OCI-LY1 (cell line): ENCODE data around the gene FHOD3.

Experiments used
- CTCF ChIP-seq: fragments of 200-600 bp; sonication (generic), shearing (Covaris generic); IDR thresholded peaks from 2 replicates; pipeline ENCODE4 v1.5.1; 2017; ENCODE audit warnings: mild to moderate bottlenecking, antibody characterized with exemption, low read length, moderate library complexity, mixed read lengths
- EZH2 ChIP-seq: fragments of 200-600 bp; sonication (generic), shearing (Covaris generic); IDR thresholded peaks from 2 replicates; pipeline ENCODE4 v1.8.0; 2017; ENCODE audit warnings: borderline replicate concordance, mixed run types, mild to moderate bottlenecking, antibody characterized with exemption, low read length, moderate library complexity, mixed read lengths

- TF ChIP-seq CTCF, result no peak
- no peak for TF ChIP-seq EZH2
These were observed 46.7 kb upstream of the FHOD3 start for GRCh38 chr18:36250827-36251226.
